WTC11 (cell line): ENCODE measurements around the gene IGF2BP3. TPM values are rescaled to one million over a fixed set of nuclear protein-coding genes. Genes with fewer than 3 reads are reported as not detected.

Source experiments
- ATAC-seq: fragments of 200-7000 bp; cut with Tn5 transposase; 2 replicates; pipeline ENCODE4 v1.10.0; 2021; ENCODE audit warnings: mild to moderate bottlenecking, moderate library complexity
- CTCF ChIA-PET: fragments of 300-600 bp; sonication (Branson Sonifier 250); formaldehyde crosslinking; loops from one replicate; lab custom pipeline; 2021; ENCODE audit warnings: antibody characterized with exemption; lab: Charles Lee
- POLR2A ChIA-PET: fragments of 350-600 bp; sonication (Branson Sonifier 250); formaldehyde crosslinking; loops from one replicate; lab custom pipeline; 2021; ENCODE audit warnings: antibody characterized with exemption; lab: Charles Lee
- DNase-seq: peaks from one replicate; pipeline ENCODE4 v3.0.0; 2021; ENCODE audit warnings: low spot score
- H3K27ac Mint-ChIP-seq: 2 replicates; pipeline ENCODE4 v1.8.0; 2021; ENCODE audit warnings: mixed read lengths
- H3K27me3 Mint-ChIP-seq: 2 replicates; pipeline ENCODE4 v1.8.0; 2021; ENCODE audit warnings: low read depth, mild to moderate bottlenecking, moderate library complexity, mixed read lengths
- H3K36me3 Mint-ChIP-seq: 2 replicates; pipeline ENCODE4 v1.8.0; 2021; ENCODE audit warnings: mixed read lengths
- H3K4me1 Mint-ChIP-seq: 2 replicates; pipeline ENCODE4 v1.8.0; 2022; ENCODE audit warnings: mixed read lengths
- H3K4me3 Mint-ChIP-seq: 2 replicates; pipeline ENCODE4 v1.8.0; 2021; ENCODE audit warnings: mild to moderate bottlenecking, moderate library complexity, mixed read lengths
- H3K9me3 Mint-ChIP-seq: 2 replicates; pipeline ENCODE4 v1.8.0; 2021; ENCODE audit warnings: mixed read lengths
- EMX1 ChIP-seq: fragments of 250-450 bp; sonication (Bioruptor Pico); IDR thresholded peaks from 2 replicates; pipeline ENCODE4 v1.8.0; 2021; ENCODE audit warnings: mild to moderate bottlenecking
- ESRRA ChIP-seq: sonication (generic); formaldehyde crosslinking; IDR thresholded peaks from 2 replicates; pipeline ENCODE4 v1.8.1; 2022; ENCODE audit warnings: mild to moderate bottlenecking, missing genetic modification reagents, borderline replicate concordance
- FOXK1 ChIP-seq: sonication (generic); formaldehyde crosslinking; IDR thresholded peaks from 2 replicates; pipeline ENCODE4 v1.8.0; 2022; ENCODE audit warnings: mild to moderate bottlenecking, moderate library complexity, missing genetic modification reagents
- JAZF1 ChIP-seq: fragments of 250-450 bp; sonication (Bioruptor Pico); IDR thresholded peaks from 2 replicates; pipeline ENCODE4 v1.9.0; 2021; ENCODE audit warnings: moderate library complexity, mild to moderate bottlenecking, inconsistent platforms
- NR3C1 ChIP-seq: sonication (generic); formaldehyde crosslinking; conservative IDR thresholded peaks from 2 replicates; pipeline ENCODE4 v1.8.1; 2023; ENCODE audit warnings: low read depth, mild to moderate bottlenecking, missing genetic modification reagents
- SMAD3 ChIP-seq: sonication (generic); formaldehyde crosslinking; IDR thresholded peaks from 2 replicates; pipeline ENCODE4 v1.8.0; 2022; ENCODE audit warnings: missing genetic modification reagents, mild to moderate bottlenecking, borderline replicate concordance
- SMAD4 ChIP-seq: sonication (generic); formaldehyde crosslinking; IDR thresholded peaks from 2 replicates; pipeline ENCODE4 v1.8.0; 2022; ENCODE audit warnings: mild to moderate bottlenecking, missing genetic modification reagents
- TEAD1 ChIP-seq: sonication (generic); formaldehyde crosslinking; IDR thresholded peaks from 2 replicates; pipeline ENCODE4 v1.8.0; 2022; ENCODE audit warnings: mild to moderate bottlenecking, missing genetic modification reagents
- ZNF396 ChIP-seq: fragments of 250-450 bp; sonication (Bioruptor Pico); IDR thresholded peaks from 2 replicates; pipeline ENCODE4 v1.8.0; 2021; ENCODE audit warnings: mild to moderate bottlenecking, moderate library complexity, borderline replicate concordance
- ZNF416 ChIP-seq: fragments of 250-450 bp; sonication (Bioruptor Pico); IDR thresholded peaks from 2 replicates; pipeline ENCODE4 v1.9.0; 2021; ENCODE audit warnings: mild to moderate bottlenecking, inconsistent platforms
- total RNA-seq: library from RNA; stranded (reverse); gene quantifications from 3 replicates; pipeline ENCODE4 v1.2.3, GENCODE V29; 2021
- TF ChIP-seq, protein P1 (sequence below): sonication (generic); formaldehyde crosslinking; IDR thresholded peaks from 2 replicates; pipeline ENCODE4 v1.8.0; 2022; ENCODE audit warnings: missing genetic modification reagents
- TF ChIP-seq, protein P2 (sequence below): fragments of 200-600 bp; IDR thresholded peaks from 2 replicates; pipeline ENCODE4 v1.8.0; 2022; ENCODE audit warnings: antibody characterized with exemption
- TF ChIP-seq, protein P3 (sequence below): fragments of 250-450 bp; sonication (Bioruptor Pico); conservative IDR thresholded peaks from 2 replicates; pipeline ENCODE4 v1.9.0; 2021; ENCODE audit warnings: mild to moderate bottlenecking
- TF ChIP-seq, protein P4 (sequence below): sonication (generic); formaldehyde crosslinking; IDR thresholded peaks from 2 replicates; pipeline ENCODE4 v1.8.1; 2023; ENCODE audit warnings: mild to moderate bottlenecking, missing genetic modification reagents, moderate library complexity
- TF ChIP-seq, protein P5 (sequence below): sonication (generic); formaldehyde crosslinking; IDR thresholded peaks from 2 replicates; pipeline ENCODE4 v1.8.1; 2022; ENCODE audit warnings: low read depth, mild to moderate bottlenecking, moderate library complexity, missing genetic modification reagents, borderline replicate concordance
- TF ChIP-seq, protein P6 (sequence below): sonication (generic); formaldehyde crosslinking; conservative IDR thresholded peaks from 2 replicates; pipeline ENCODE4 v1.8.1; 2022; ENCODE audit warnings: mild to moderate bottlenecking, missing genetic modification reagents

IGF2BP3 gene
- total RNA-seq, 1 experiment from 2014 or later: 129 TPM

DNA sequence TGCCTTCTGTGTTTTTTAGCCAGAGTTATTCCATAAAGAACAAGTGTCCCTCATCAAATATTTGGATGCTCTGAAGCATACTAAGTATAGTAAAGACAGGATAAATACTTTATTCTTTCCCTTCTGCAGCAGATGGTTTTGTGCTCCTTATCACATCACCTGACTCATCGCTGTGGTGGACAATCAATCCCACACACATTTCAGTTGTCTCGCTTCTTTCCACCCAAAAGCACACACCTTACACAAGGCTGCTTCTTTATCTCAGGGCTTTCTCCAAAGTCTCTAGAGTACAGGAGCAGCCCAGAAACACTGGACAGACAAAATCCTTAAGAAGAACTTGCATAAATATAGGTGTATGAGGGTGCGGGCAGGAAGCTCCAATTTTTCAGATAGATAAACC is 43.4 kb downstream of the IGF2BP3 start (continued):
- TF ChIP-seq TEAD1 (CRISPR knock-in tag): no peak

DNA sequence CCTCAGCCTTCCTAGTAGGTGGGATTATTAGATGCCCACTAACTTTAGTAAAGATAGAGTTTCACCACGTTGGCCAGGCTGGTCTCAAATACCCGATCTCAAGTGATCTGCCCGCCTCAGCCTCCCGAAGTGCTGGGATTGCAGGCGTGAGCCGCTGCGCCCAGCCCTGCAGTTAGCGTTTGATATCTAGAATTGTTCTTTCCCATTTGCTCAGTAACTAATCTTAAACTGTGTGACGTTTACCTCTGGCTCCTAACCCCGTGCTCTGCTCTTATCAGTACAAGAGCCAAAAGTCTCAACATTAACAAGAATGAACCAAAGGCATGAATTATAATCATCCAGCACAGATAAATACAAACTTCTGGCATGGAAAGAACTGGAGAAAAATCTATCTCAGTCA is 47.4 kb downstream of the IGF2BP3 start:
- Mint-ChIP-seq H3K9me3 (no peaks in the 10 kb centered on the region), H3K4me1 (peaks cover 53% of the 10 kb centered on the region), H3K27me3 (no peaks in the 10 kb centered on the region), H3K27ac (peak overlapping the region; percentile 90), H3K4me3 (no peak overlapping the region), H3K36me3 (no peaks in the 10 kb centered on the region)
- POLR2A ChIA-PET: no interaction called here
- DNase-seq (no peak), ATAC-seq (no peak)
- TF ChIP-seq ZNF416 (CRISPR knock-in tag): no peak
- TF ChIP-seq EMX1 (CRISPR knock-in tag): no peak
- no peak for TF ChIP-seq SMAD4 (CRISPR knock-in tag)
- TF ChIP-seq SMAD3: no peak
- no peak for TF ChIP-seq ESRRA (CRISPR knock-in tag)
- TF ChIP-seq, protein P1, sequence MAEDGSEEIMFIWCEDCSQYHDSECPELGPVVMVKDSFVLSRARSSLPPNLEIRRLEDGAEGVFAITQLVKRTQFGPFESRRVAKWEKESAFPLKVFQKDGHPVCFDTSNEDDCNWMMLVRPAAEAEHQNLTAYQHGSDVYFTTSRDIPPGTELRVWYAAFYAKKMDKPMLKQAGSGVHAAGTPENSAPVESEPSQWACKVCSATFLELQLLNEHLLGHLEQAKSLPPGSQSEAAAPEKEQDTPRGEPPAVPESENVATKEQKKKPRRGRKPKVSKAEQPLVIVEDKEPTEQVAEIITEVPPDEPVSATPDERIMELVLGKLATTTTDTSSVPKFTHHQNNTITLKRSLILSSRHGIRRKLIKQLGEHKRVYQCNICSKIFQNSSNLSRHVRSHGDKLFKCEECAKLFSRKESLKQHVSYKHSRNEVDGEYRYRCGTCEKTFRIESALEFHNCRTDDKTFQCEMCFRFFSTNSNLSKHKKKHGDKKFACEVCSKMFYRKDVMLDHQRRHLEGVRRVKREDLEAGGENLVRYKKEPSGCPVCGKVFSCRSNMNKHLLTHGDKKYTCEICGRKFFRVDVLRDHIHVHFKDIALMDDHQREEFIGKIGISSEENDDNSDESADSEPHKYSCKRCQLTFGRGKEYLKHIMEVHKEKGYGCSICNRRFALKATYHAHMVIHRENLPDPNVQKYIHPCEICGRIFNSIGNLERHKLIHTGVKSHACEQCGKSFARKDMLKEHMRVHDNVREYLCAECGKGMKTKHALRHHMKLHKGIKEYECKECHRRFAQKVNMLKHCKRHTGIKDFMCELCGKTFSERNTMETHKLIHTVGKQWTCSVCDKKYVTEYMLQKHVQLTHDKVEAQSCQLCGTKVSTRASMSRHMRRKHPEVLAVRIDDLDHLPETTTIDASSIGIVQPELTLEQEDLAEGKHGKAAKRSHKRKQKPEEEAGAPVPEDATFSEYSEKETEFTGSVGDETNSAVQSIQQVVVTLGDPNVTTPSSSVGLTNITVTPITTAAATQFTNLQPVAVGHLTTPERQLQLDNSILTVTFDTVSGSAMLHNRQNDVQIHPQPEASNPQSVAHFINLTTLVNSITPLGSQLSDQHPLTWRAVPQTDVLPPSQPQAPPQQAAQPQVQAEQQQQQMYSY (CRISPR knock-in tag): no peak
- no peak for TF ChIP-seq JAZF1
- TF ChIP-seq, protein P2, sequence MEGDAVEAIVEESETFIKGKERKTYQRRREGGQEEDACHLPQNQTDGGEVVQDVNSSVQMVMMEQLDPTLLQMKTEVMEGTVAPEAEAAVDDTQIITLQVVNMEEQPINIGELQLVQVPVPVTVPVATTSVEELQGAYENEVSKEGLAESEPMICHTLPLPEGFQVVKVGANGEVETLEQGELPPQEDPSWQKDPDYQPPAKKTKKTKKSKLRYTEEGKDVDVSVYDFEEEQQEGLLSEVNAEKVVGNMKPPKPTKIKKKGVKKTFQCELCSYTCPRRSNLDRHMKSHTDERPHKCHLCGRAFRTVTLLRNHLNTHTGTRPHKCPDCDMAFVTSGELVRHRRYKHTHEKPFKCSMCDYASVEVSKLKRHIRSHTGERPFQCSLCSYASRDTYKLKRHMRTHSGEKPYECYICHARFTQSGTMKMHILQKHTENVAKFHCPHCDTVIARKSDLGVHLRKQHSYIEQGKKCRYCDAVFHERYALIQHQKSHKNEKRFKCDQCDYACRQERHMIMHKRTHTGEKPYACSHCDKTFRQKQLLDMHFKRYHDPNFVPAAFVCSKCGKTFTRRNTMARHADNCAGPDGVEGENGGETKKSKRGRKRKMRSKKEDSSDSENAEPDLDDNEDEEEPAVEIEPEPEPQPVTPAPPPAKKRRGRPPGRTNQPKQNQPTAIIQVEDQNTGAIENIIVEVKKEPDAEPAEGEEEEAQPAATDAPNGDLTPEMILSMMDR: no peak
- TF ChIP-seq, protein P3, sequence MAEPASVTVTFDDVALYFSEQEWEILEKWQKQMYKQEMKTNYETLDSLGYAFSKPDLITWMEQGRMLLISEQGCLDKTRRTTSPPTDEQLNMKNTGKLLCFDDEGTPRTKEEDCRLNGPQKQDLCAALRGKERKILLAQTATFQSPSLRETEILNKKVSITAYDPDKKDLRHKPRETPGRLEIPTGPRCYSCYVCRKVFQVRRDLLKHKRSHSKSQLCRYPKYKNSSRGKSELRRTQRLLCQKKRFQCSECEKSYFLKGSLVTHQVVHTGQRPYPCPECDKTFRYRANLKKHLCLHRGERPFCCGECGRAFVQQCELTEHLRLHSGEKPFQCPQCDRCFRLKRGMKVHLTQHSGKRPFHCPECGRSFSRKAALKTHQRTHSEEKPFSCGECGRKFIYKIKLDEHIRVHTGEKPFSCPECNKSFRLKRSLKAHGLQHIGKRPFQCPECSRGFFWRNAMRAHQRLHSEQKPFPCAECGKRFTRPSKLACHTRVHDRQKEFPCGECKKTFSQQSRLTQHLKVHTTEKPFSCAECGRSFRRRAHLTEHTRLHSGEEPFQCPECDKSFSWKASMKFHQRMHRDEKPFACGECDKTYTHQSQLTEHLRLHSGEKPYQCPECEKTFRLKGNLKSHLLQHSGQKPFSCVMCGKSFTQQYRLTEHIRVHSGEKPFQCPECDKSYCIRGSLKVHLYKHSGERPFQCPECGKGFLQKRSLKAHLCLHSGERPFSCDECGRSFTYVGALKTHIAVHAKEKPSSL (CRISPR knock-in tag): no peak
- TF ChIP-seq, protein P4, sequence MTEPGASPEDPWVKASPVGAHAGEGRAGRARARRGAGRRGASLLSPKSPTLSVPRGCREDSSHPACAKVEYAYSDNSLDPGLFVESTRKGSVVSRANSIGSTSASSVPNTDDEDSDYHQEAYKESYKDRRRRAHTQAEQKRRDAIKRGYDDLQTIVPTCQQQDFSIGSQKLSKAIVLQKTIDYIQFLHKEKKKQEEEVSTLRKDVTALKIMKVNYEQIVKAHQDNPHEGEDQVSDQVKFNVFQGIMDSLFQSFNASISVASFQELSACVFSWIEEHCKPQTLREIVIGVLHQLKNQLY (CRISPR knock-in tag): no peak
- TF ChIP-seq, protein P5, sequence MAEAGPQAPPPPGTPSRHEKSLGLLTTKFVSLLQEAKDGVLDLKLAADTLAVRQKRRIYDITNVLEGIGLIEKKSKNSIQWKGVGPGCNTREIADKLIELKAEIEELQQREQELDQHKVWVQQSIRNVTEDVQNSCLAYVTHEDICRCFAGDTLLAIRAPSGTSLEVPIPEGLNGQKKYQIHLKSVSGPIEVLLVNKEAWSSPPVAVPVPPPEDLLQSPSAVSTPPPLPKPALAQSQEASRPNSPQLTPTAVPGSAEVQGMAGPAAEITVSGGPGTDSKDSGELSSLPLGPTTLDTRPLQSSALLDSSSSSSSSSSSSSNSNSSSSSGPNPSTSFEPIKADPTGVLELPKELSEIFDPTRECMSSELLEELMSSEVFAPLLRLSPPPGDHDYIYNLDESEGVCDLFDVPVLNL (CRISPR knock-in tag): no peak
- CTCF ChIA-PET: no interaction called here

DNA sequence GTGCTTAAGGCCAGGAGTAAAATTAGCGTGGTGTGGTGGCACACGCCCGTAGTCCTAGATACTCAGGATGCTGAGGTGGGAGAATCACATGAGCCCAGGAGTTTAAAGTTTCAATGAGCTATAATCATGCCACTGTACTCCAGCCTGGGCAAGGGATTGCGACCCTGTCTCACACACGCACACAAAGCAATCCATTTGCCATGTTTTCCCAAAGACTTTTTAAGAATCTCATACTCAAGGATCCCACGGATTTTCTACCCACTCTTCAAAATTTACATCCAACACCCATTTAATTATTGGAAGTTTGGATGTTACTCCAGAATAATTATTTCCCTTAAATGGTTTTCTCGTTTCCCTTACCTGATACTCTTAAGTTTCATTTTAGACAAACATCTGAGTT is 47.9 kb downstream of the IGF2BP3 start:
- Mint-ChIP-seq H3K27me3 (no peaks in the 10 kb centered on the region), H3K4me1 (peaks cover 57% of the 10 kb centered on the region), H3K36me3 (no peaks in the 10 kb centered on the region), H3K4me3 (no peak overlapping the region), H3K27ac (peak overlapping the region; percentile 90), H3K9me3 (no peaks in the 10 kb centered on the region)
- no peak for DNase-seq
- ATAC-seq: no peak
- POLR2A ChIA-PET: no interaction called here
- CTCF ChIA-PET: no interaction called here
- TF ChIP-seq, protein P5 (CRISPR knock-in tag): no peak
- no peak for TF ChIP-seq NR3C1
- TF ChIP-seq FOXK1 (CRISPR knock-in tag): no peak
- TF ChIP-seq, protein P6, sequence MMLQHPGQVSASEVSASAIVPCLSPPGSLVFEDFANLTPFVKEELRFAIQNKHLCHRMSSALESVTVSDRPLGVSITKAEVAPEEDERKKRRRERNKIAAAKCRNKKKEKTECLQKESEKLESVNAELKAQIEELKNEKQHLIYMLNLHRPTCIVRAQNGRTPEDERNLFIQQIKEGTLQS (CRISPR knock-in tag): no peak
- TF ChIP-seq ZNF396 (CRISPR knock-in tag): no peak
- TF ChIP-seq, protein P1 (CRISPR knock-in tag): peak; percentile 63; the same call in 1 of the 2 replicates
